Measurements from ENCODE around the gene YTHDC1.

- TF ChIP-seq POLR2A (IDR thresholded peaks at IDR 0.05) = no peak
- TF ChIP-seq CTCF (IDR thresholded peaks at IDR 0.05) = no peak
These were observed 2.9 kb upstream of the YTHDC1 start for GRCh38 chr4:68352791-68353190.
